IMR-90 (cell line): ENCODE results near the gene HES4. TPM values are rescaled to one million over a fixed set of nuclear protein-coding genes. Genes with fewer than 3 reads are reported as not detected.

Experiments
- ATAC-seq: fragments of 200-7000 bp; cut with Tn5 transposase; 2 replicates; pipeline ENCODE4 v1.9.1; 2020; ENCODE audit warnings: low read depth, mild to moderate bottlenecking, moderate library complexity
- BruUV-seq: library from RNA; stranded (reverse); fragments of 400-500 nt; replicated peaks from 2 replicates; lab custom pipeline; 2021; lab: Mats Ljungman, UMichigan
- CTCF ChIA-PET: fragments of 300-600 bp; formaldehyde crosslinking; extraction: SDS; loops from one replicate; lab custom pipeline; 2021; ENCODE audit warnings: antibody characterized with exemption; lab: Yijun Ruan, JAX
- POLR2A ChIA-PET: fragments of 300-600 bp; sonication (Branson Sonifier 250); formaldehyde crosslinking; loops from one replicate; lab custom pipeline; 2022; ENCODE audit warnings: antibody characterized with exemption; ENCODE audit not compliant: unreplicated experiment; lab: Charles Lee
- DNase-seq: peaks from one replicate; pipeline ENCODE4 v3.0.0; 2013
- H2AFZ ChIP-seq: replicated peaks from 2 replicates; pipeline ENCODE3; 2013; ENCODE audit warnings: low read length, mild to moderate bottlenecking; ENCODE audit not compliant: poor library complexity
- H2AK5ac ChIP-seq: 2 replicates; pipeline ENCODE4 v1.6.1; 2013; ENCODE audit warnings: low read depth, low read length, inconsistent platforms
- H2AK9ac ChIP-seq: replicated peaks from 2 replicates; pipeline ENCODE3; 2013; ENCODE audit warnings: mild to moderate bottlenecking, low read depth, low read length, moderate library complexity; ENCODE audit not compliant: poor library complexity
- H2BK120ac ChIP-seq: 2 replicates; pipeline ENCODE4 v1.6.1; 2013; ENCODE audit warnings: low read depth, low read length, inconsistent platforms
- H2BK15ac ChIP-seq: 3 replicates; pipeline ENCODE4 v1.6.1; 2013; ENCODE audit warnings: low read depth, low read length, inconsistent platforms
- H2BK20ac ChIP-seq: 2 replicates; pipeline ENCODE4 v1.6.1; 2013; ENCODE audit warnings: low read depth, mild to moderate bottlenecking, inconsistent platforms, low read length, moderate library complexity
- H2BK5ac ChIP-seq: 2 replicates; pipeline ENCODE4 v1.6.1; 2013; ENCODE audit warnings: mild to moderate bottlenecking, low read depth, low read length, inconsistent platforms; ENCODE audit not compliant: poor library complexity, severe bottlenecking
- H3K14ac ChIP-seq: replicated peaks from 2 replicates; pipeline ENCODE4 v1.6.1; 2013; ENCODE audit warnings: low read depth, low read length, inconsistent platforms
- H3K18ac ChIP-seq: 2 replicates; pipeline ENCODE4 v1.6.1; 2013; ENCODE audit warnings: low read depth, low read length, control low read depth
- H3K23ac ChIP-seq: 2 replicates; pipeline ENCODE4 v1.6.1; 2013; ENCODE audit warnings: low read depth, low read length, inconsistent platforms
- H3K27ac ChIP-seq: 2 replicates; pipeline ENCODE4 v1.5.1; 2013; ENCODE audit warnings: mild to moderate bottlenecking, control low read depth, low read length; ENCODE audit not compliant: insufficient read depth
- H3K27me3 ChIP-seq: 2 replicates; pipeline ENCODE4 v1.6.1; 2013; ENCODE audit warnings: low read length; ENCODE audit not compliant: control insufficient read depth, insufficient read depth
- H3K36me3 ChIP-seq: 2 replicates; pipeline ENCODE4 v1.6.1; 2013; ENCODE audit warnings: low read length, mixed read lengths; ENCODE audit not compliant: control insufficient read depth, insufficient read depth
- H3K4ac ChIP-seq: 2 replicates; pipeline ENCODE4 v1.6.1; 2013; ENCODE audit warnings: low read depth, low read length, inconsistent platforms
- H3K4me1 ChIP-seq: 2 replicates; pipeline ENCODE4 v1.6.1; 2013; ENCODE audit warnings: low read length, mixed read lengths; ENCODE audit not compliant: control insufficient read depth, insufficient read depth
- H3K4me2 ChIP-seq: 2 replicates; pipeline ENCODE4 v1.6.1; 2013; ENCODE audit warnings: low read depth, mild to moderate bottlenecking, control low read depth, low read length, moderate library complexity
- H3K4me3 ChIP-seq: 2 replicates; pipeline ENCODE4 v1.5.1; 2013; ENCODE audit warnings: low read depth, mild to moderate bottlenecking, control low read depth, low read length, moderate library complexity; ENCODE audit not compliant: insufficient read depth
- H3K56ac ChIP-seq: 2 replicates; pipeline ENCODE4 v1.6.1; 2013; ENCODE audit warnings: low read length, inconsistent platforms; ENCODE audit not compliant: insufficient read depth; ENCODE audit errors: extremely low read depth
- H3K79me1 ChIP-seq, 2 experiments: 2 replicates each; pipeline ENCODE4 v1.6.1; 2013; ENCODE audit warnings: low read length in 2 of 2, inconsistent platforms in 1 of 2, low read depth in 1 of 2
- H3K9ac ChIP-seq: 2 replicates; pipeline ENCODE4 v1.6.1; 2013; ENCODE audit warnings: low read depth, low read length, control low read depth
- H3K9me1 ChIP-seq: 2 replicates; pipeline ENCODE4 v1.6.1; 2013; ENCODE audit warnings: low read length, inconsistent platforms; ENCODE audit not compliant: insufficient read depth
- H3K9me3 ChIP-seq: 2 replicates; pipeline ENCODE4 v1.6.1; 2013; ENCODE audit warnings: low read length; ENCODE audit not compliant: control insufficient read depth, insufficient read depth
- H4K20me1 ChIP-seq: 2 replicates; pipeline ENCODE4 v1.6.1; 2013; ENCODE audit warnings: low read length, inconsistent platforms; ENCODE audit not compliant: insufficient read depth
- H4K5ac ChIP-seq: 2 replicates; pipeline ENCODE4 v1.6.1; 2013; ENCODE audit warnings: mild to moderate bottlenecking, low read depth, low read length, control low read depth
- H4K8ac ChIP-seq, 2 experiments: 2 replicates each; pipeline ENCODE4 v1.6.1; 2013; ENCODE audit warnings: low read depth in 2 of 2, low read length in 2 of 2, control low read depth in 1 of 2, inconsistent platforms in 1 of 2
- H4K91ac ChIP-seq: 2 replicates; pipeline ENCODE4 v1.6.1; 2013; ENCODE audit warnings: low read depth, low read length, inconsistent platforms; ENCODE audit not compliant: insufficient read depth
- BHLHE40 ChIP-seq: fragments of 150-350 bp; IDR thresholded peaks from 2 replicates; pipeline ENCODE4 v1.6.1; 2016; ENCODE audit warnings: mild to moderate bottlenecking, low read depth, low read length
- CEBPB ChIP-seq: IDR thresholded peaks from 2 replicates; pipeline ENCODE4 v1.6.1; 2012; ENCODE audit warnings: low read depth, low read length, improper control_type of control experiment
- CHD1 ChIP-seq: IDR thresholded peaks from 2 replicates; pipeline ENCODE4 v1.6.1; 2012; ENCODE audit warnings: low read depth, low read length, improper control_type of control experiment
- CTCF ChIP-seq: conservative IDR thresholded peaks from 2 replicates; pipeline ENCODE4 v1.5.1; 2012; ENCODE audit warnings: mild to moderate bottlenecking, low read depth, low read length, improper control_type of control experiment
- ELK1 ChIP-seq: fragments of 150-350 bp; IDR thresholded peaks from 2 replicates; pipeline ENCODE4 v1.6.1; 2016; ENCODE audit warnings: low read depth, mild to moderate bottlenecking, low read length, moderate library complexity, borderline replicate concordance
- MAFK ChIP-seq: IDR thresholded peaks from 2 replicates; pipeline ENCODE4 v1.6.1; 2012; ENCODE audit warnings: low read depth, low read length, improper control_type of control experiment
- MAZ ChIP-seq: IDR thresholded peaks from 2 replicates; pipeline ENCODE4 v1.6.1; 2012; ENCODE audit warnings: low read depth, mild to moderate bottlenecking, low read length, improper control_type of control experiment, moderate library complexity, borderline replicate concordance
- MXI1 ChIP-seq: IDR thresholded peaks from 2 replicates; pipeline ENCODE4 v1.6.1; 2012; ENCODE audit warnings: low read depth, mild to moderate bottlenecking, low read length, moderate library complexity, borderline replicate concordance
- NFE2L2 ChIP-seq: fragments of 150-350 bp; IDR thresholded peaks from 2 replicates; pipeline ENCODE4 v1.6.1; 2016; ENCODE audit warnings: low read depth, mild to moderate bottlenecking, low read length
- POLR2A ChIP-seq: IDR thresholded peaks from 2 replicates; pipeline ENCODE4 v1.6.1; 2012; ENCODE audit warnings: mild to moderate bottlenecking, low read depth, low read length
- RAD21 ChIP-seq: IDR thresholded peaks from 2 replicates; pipeline ENCODE4 v1.6.1; 2012; ENCODE audit warnings: low read length, improper control_type of control experiment
- RCOR1 ChIP-seq: IDR thresholded peaks from 2 replicates; pipeline ENCODE4 v1.6.1; 2012; ENCODE audit warnings: mild to moderate bottlenecking, low read length, improper control_type of control experiment; ENCODE audit not compliant: insufficient replicate concordance
- RFX5 ChIP-seq: IDR thresholded peaks from 2 replicates; pipeline ENCODE4 v1.8.0; 2012; ENCODE audit warnings: low read depth, mild to moderate bottlenecking, low read length, moderate library complexity
- SMC3 ChIP-seq: fragments of 150-350 bp; IDR thresholded peaks from 2 replicates; pipeline ENCODE4 v1.6.1; 2016; ENCODE audit warnings: low read depth, mild to moderate bottlenecking, antibody characterized with exemption, low read length, moderate library complexity
- USF2 ChIP-seq: fragments of 150-350 bp; IDR thresholded peaks from 2 replicates; pipeline ENCODE4 v1.6.1; 2017; ENCODE audit warnings: mild to moderate bottlenecking, antibody characterized with exemption, low read length, low read depth
- WGBS, 2 experiments: methylation state at CpG; one replicate each; pipeline versions ENCODE4 v1.1.5 to v1.1.7; 2013; ENCODE audit warnings: missing lambda C conversion rate in 2 of 2; ENCODE audit not compliant: insufficient read length in 1 of 2; ENCODE audit errors: extremely low coverage in 2 of 2; 5-methylcytosine and 5-hydroxymethylcytosine counted together
- dilution Hi-C: fragments of 300-500 bp; cut with HindIII; formaldehyde crosslinking; loops from one replicate; pipeline ENCODE4 v1.14.3; 2018; ENCODE audit warnings: low sequenced_read_pairs; ENCODE audit not compliant: unreplicated experiment
- in situ Hi-C: fragments of 300-500 bp; cut with MboI; formaldehyde crosslinking; loops from 3 replicates; pipeline ENCODE4 v1.14.3; 2019; ENCODE audit warnings: low sequenced_read_pairs, inconsistent platforms, mixed read lengths
- intact Hi-C: fragments of 100-400 bp; cut with micrococcal nuclease; formaldehyde crosslinking; loops from 2 replicates; pipeline ENCODE4 v1.10.0; 2022
- polyA plus RNA-seq, 3 experiments: library from polyadenylated mRNA; depleted of rRNA; stranded (reverse); fragments of >200 nt; gene quantifications; 2 replicates each; pipeline ENCODE4 v1.2.3, GENCODE V29; 2012; ENCODE audit warnings: low replicate concordance in 1 of 3
- total RNA-seq: library from RNA; depleted of rRNA; stranded (reverse); fragments of >200 nt; gene quantifications from 2 replicates; pipeline ENCODE4 v1.2.3, GENCODE V29; 2012

The HES4 gene
- total and polyA plus RNA-seq, 2 of the 4 experiments (the other 2 are of a cell fraction): 1.4 to 11.7 TPM

GRCh38 chr1:973459-974292 lies 26.2 kb downstream of the HES4 start:
- no peak overlapping the region for H4K91ac ChIP-seq
- H3K14ac ChIP-seq: no peak overlapping the region
- in situ Hi-C loops (no loop called here), intact Hi-C loops (no loop called here), dilution Hi-C loops (no loop called here)
- no peak overlapping the region for H3K23ac ChIP-seq
- ChIA-PET CTCF (no interaction called here), POLR2A (no interaction called here)
- H2AK9ac ChIP-seq: no peak overlapping the region
- no peak overlapping the region for H2BK20ac ChIP-seq
- BruUV-seq: no TSS peak
- H4K5ac ChIP-seq: no peak overlapping the region
- H3K9me3 ChIP-seq: no peaks in the 10 kb centered on the region
- no peak overlapping the region for H2AK5ac ChIP-seq
- H3K18ac ChIP-seq: no peak overlapping the region
- ATAC-seq: no peak
- peaks cover 6% of the 10 kb centered on the region; the same call in 1 of the 2 replicates for H3K9me1 ChIP-seq
- no peak overlapping the region for H3K4ac ChIP-seq
- no peak overlapping the region for H3K4me3 ChIP-seq
- no peak overlapping the region for H2BK120ac ChIP-seq
- 52% methylated on average over 6 of the region's 28 CpGs; no CpG with 5 or more reads in 1 of the 2 experiments for whole genome bisulfite sequencing, 2 experiments
- no peak overlapping the region for H3K27ac ChIP-seq
- no peak overlapping the region for H2AFZ ChIP-seq
- DNase-seq: no peak
- H3K4me1 ChIP-seq: 0 out of 2 replicates have a peak, but pooled peaks cover 2% of the 10 kb centered on the region
- H4K20me1 ChIP-seq: no peaks in the 10 kb centered on the region; the same call in 1 of the 2 replicates
- peaks cover 5% of the 10 kb centered on the region; the same call in 1 of the 2 replicates for H3K27me3 ChIP-seq
- H3K4me2 ChIP-seq: no peak overlapping the region
- H2BK5ac ChIP-seq: no peak overlapping the region
- H3K36me3 ChIP-seq: no peaks in the 10 kb centered on the region
- H3K56ac ChIP-seq: no peak overlapping the region
- H2BK15ac ChIP-seq: no peak overlapping the region
- no peak overlapping the region for H3K9ac ChIP-seq
- H3K79me1 ChIP-seq: no peaks in the 10 kb centered on the region
- no peak overlapping the region for H4K8ac ChIP-seq
- no peak for TF ChIP-seq CEBPB
- TF ChIP-seq MXI1: no peak
- no peak for TF ChIP-seq USF2
- no peak for TF ChIP-seq POLR2A
- TF ChIP-seq SMC3: no peak
- no peak for TF ChIP-seq RAD21
- no peak for TF ChIP-seq MAFK
- no peak for TF ChIP-seq RCOR1
- no peak for TF ChIP-seq MAZ
- TF ChIP-seq CHD1: no peak
- no peak for TF ChIP-seq RFX5
- TF ChIP-seq CTCF: no peak
- TF ChIP-seq ELK1: no peak
- TF ChIP-seq BHLHE40: no peak
- no peak for TF ChIP-seq NFE2L2
